RWPE2 (cell line): ENCODE data around the gene NFYA.
A peak's percentile ranks its signal among the peaks of the same experiment; 100 is the strongest.

ENCODE experiments used
- ATAC-seq: fragments of 200-7000 bp; cut with Tn5 transposase; 3 replicates; pipeline ENCODE4 v1.9.1; 2021; ENCODE audit warnings: low read depth
- DNase-seq: peaks from one replicate; pipeline ENCODE4 v3.0.0-alpha.2; 2020; ENCODE audit warnings: low spot score
- H3K27ac ChIP-seq: fragments of 450-650 bp; 2 replicates; pipeline ENCODE4 v1.5.1; 2017; ENCODE audit warnings: mild to moderate bottlenecking; ENCODE audit not compliant: poor library complexity, severe bottlenecking
- H3K27me3 ChIP-seq: fragments of 250-450 bp; sonication (Bioruptor Pico); 2 replicates; pipeline ENCODE4 v1.5.1; 2021; ENCODE audit warnings: mild to moderate bottlenecking, moderate library complexity; ENCODE audit not compliant: insufficient read depth, poor library complexity, severe bottlenecking
- H3K36me3 ChIP-seq: fragments of 250-450 bp; sonication (Bioruptor Pico); 2 replicates; pipeline ENCODE4 v1.5.1; 2020; ENCODE audit warnings: low read depth, mild to moderate bottlenecking, moderate library complexity
- H3K4me1 ChIP-seq: fragments of 250-450 bp; sonication (Bioruptor Pico); 2 replicates; pipeline ENCODE4 v1.5.1; 2021; ENCODE audit warnings: mild to moderate bottlenecking, moderate library complexity; ENCODE audit not compliant: insufficient read depth, poor library complexity, severe bottlenecking
- H3K4me3 ChIP-seq: fragments of 250-450 bp; sonication (Bioruptor Pico); 2 replicates; pipeline ENCODE4 v1.5.1; 2021; ENCODE audit warnings: mild to moderate bottlenecking, moderate library complexity; ENCODE audit not compliant: severe bottlenecking
- H3K9me3 ChIP-seq: fragments of 250-450 bp; sonication (Bioruptor Pico); 2 replicates; pipeline ENCODE4 v1.5.1; 2021; ENCODE audit warnings: mild to moderate bottlenecking, moderate library complexity; ENCODE audit not compliant: severe bottlenecking
- CTCF ChIP-seq: fragments of 450-650 bp; IDR thresholded peaks from one replicate; pipeline ENCODE4 v1.5.1; 2017; ENCODE audit warnings: mild to moderate bottlenecking, moderate library complexity; ENCODE audit not compliant: poor library complexity, severe bottlenecking

NFYA gene

GRCh38 chr6:41085182-41085581, 12.4 kb downstream of the NFYA start:
- DNase-seq: no peak
- H3K36me3 ChIP-seq: peaks cover 93% of the 10 kb centered on the region
- no peaks in the 10 kb centered on the region for H3K27me3 ChIP-seq
- no peak overlapping the region for H3K4me3 ChIP-seq
- no peak overlapping the region for H3K27ac ChIP-seq
- no peaks in the 10 kb centered on the region for H3K4me1 ChIP-seq
- no peak for ATAC-seq
- H3K9me3 ChIP-seq: no peaks in the 10 kb centered on the region
- no peak for TF ChIP-seq CTCF

DNA sequence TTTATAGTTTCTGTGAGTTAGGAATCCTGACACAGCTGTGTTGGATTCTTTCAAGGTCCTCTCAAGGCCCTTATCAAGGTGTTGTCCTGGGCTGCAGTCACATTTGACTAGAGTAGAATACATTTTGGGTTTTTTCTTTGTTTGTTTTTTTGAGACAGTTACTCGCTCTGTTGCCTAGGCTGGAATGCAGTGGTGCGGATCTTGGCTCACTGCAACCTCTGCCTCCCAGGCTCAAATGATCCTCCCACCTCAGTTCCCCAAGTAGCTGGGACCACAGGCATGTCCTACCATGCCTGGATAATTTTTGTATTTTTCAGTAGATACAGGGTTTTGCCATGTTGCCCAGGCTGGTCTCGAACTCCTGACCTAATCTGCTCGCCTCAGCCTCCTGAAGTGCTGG, 15.7 kb downstream of the NFYA start:
- Histone ChIP-seq H3K4me3 (no peak overlapping the region), H3K27me3 (no peaks in the 10 kb centered on the region), H3K36me3 (peaks cover 95% of the 10 kb centered on the region), H3K4me1 (no peaks in the 10 kb centered on the region), H3K27ac (no peak overlapping the region), H3K9me3 (no peaks in the 10 kb centered on the region)
- TF ChIP-seq CTCF: no peak
- ATAC-seq (no peak), DNase-seq (no peak)

DNA sequence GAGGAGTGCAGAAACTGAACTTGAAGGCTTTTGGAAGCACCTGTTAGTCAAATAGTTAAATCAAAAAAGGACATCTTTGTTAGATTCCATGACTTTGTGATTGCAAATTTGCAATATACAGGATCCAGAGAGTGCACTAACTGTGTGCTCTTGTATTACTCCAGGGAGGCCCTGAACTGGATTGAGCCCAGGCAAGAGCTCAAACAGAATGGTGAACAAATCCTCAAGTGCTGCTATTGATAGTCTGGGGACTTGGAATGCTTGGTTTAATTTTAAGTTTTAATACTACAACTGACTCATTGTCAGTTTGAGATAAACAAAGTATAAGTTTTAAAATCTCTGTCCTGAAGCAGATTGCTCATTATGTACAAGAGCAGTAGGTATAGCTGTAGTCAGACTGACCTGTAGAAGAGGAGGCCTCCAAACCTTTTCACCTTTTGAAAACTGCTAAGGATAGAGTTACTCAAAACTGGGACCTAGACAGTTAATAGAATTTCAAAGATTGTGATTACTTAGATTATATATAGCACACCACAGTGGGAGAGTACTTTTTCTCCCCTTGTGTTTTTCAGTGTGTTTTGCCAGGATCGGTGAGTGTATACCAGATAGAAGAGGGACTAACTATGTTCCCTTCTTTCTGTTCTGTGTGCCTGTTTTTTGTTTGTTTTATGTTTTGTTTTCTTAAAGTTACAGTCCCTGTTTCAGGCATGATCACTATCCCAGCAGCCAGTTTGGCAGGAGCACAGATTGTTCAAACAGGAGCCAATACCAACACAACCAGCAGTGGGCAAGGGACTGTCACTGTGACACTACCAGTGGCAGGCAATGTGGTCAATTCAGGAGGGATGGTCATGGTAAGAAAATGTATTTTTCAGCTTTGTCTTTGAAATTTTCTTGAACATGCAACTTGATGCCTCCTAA, 18.3 kb downstream of the NFYA start:
- no peak for TF ChIP-seq CTCF
- DNase-seq (no peak), ATAC-seq (no peak)
- Histone ChIP-seq H3K27me3 (no peaks in the 10 kb centered on the region), H3K4me3 (no peak overlapping the region), H3K4me1 (no peaks in the 10 kb centered on the region), H3K9me3 (no peaks in the 10 kb centered on the region), H3K27ac (no peak overlapping the region), H3K36me3 (peaks cover 97% of the 10 kb centered on the region)

DNA sequence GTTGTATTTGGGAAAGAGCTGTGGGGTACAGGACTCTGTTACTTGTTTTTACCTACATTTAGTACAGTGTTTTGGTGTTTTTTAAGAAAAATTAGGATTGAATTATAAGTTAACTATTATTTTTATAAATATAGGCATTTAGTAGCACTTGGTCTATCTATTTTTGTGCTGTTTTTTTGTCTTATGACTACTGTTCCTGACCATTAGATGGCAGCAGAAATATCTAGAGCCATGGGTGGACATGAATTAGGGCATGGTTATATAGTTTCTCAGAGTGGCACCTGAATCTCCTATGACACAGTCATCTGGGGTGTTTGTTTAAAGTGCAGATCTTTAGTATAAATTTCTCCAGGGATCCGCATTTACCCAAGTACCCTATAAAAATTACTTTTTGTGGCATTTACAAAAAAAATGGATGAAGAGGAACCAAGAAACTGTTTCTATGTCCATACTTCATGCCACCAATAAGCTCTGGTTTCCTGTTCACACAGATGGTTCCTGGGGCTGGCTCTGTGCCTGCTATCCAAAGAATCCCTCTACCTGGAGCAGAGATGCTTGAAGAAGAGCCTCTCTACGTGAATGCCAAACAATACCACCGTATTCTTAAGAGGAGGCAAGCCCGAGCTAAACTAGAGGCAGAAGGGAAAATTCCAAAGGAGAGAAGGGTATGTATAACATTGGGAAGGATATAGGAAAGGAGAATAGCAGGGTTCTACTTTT, 19.8 kb downstream of the NFYA start:
- H3K9me3 ChIP-seq: no peaks in the 10 kb centered on the region
- ATAC-seq: peak; percentile 29; the same call in 1 of the 3 replicates
- no peak overlapping the region for H3K4me3 ChIP-seq
- DNase-seq: no peak
- H3K27me3 ChIP-seq: no peaks in the 10 kb centered on the region
- no peak overlapping the region for H3K27ac ChIP-seq
- peak; percentile 57 for TF ChIP-seq CTCF
- H3K36me3 ChIP-seq: peaks cover 97% of the 10 kb centered on the region
- H3K4me1 ChIP-seq: no peaks in the 10 kb centered on the region
